ENCODE measurements around the gene CYFIP1. TPM values are rescaled to one million over a fixed set of nuclear protein-coding genes. Genes with fewer than 3 reads are reported as not detected.

Gene CYFIP1
- total RNA-seq, 1 donor from 2014 or later, result 94.7 TPM

- Histone ChIP-seq H3K4me3 (no peak overlapping the region), H3K27me3 (no peaks in the 10 kb centered on the region), H3K27ac (no peak overlapping the region), H3K36me3 (peaks cover 79% of the 10 kb centered on the region in 2 donors), H3K9me3 (no peaks in the 10 kb centered on the region), H3K4me1 (no peaks in the 10 kb centered on the region)
- no peak for DNase-seq (ENCODE audit: low spot score in 2 of 2)
- intact Hi-C loops (cut with DNase I), result no loop called here
- TF ChIP-seq CTCF (IDR thresholded peaks at IDR 0.05), result no peak
Observed at GRCh38 chr15:22907161-22907950, 72.8 kb downstream of the CYFIP1 start.

- peaks cover 73 to 76% of the 10 kb centered on the region in 2 donors for H3K36me3 ChIP-seq
- H3K9me3 ChIP-seq, result no peaks in the 10 kb centered on the region
- intact Hi-C loops (cut with DNase I), result no loop called here
Observed at GRCh38 chr15:22904736-22905135, 75.4 kb downstream of the CYFIP1 start.

DNA sequence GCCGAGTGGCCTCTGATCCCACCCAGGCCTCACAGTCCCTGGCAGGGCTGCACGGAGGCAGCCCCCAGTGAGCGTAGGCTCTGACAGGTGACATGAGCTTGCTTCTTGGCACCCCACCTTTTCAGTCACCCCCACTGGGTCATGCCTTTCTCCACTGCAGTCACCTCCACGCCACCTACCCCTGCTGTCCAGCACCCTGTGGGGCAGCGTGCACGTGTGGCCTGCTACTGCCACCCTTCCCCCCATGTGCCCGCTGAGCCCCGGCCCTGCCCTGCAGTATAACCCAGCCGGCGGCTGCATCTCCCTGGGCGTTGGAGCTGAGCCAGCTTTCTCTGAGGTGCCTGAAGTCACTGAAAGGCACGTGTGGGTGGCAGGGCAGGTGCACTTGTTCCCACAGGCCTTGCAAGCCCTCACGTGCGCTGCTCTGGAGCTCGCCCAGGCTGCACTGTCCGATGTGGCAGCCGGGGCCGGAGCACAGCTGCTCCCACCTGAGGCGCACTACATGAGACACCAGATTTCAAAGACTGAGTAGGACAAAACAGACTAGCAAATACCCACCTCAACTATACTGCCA, 76.1 kb downstream of the CYFIP1 start:
- TF ChIP-seq CTCF (IDR thresholded peaks at IDR 0.05), result no peak
- intact Hi-C loops (cut with DNase I), result no loop called here

More at GRCh38 chr15:22904736-22905135, 75.4 kb downstream of the CYFIP1 start:
- H3K27ac ChIP-seq, result no peak overlapping the region
- H3K4me1 ChIP-seq, result no peaks in the 10 kb centered on the region
- H3K27me3 ChIP-seq, result no peaks in the 10 kb centered on the region
- no peak for TF ChIP-seq CTCF (IDR thresholded peaks at IDR 0.05)
- DNase-seq (ENCODE audit: low spot score in 2 of 2), result no peak
- H3K4me3 ChIP-seq, result no peak overlapping the region

GRCh38 chr15:22903427-22903826, 76.7 kb downstream of the CYFIP1 start:
- TF ChIP-seq CTCF (IDR thresholded peaks at IDR 0.05), result no peak
- Histone ChIP-seq H3K9me3 (no peaks in the 10 kb centered on the region), H3K27me3 (no peaks in the 10 kb centered on the region), H3K4me3 (no peak overlapping the region), H3K4me1 (no peaks in the 10 kb centered on the region), H3K27ac (no peak overlapping the region), H3K36me3 (peaks cover 73 to 75% of the 10 kb centered on the region in 2 donors)
- no peak for DNase-seq (ENCODE audit: low spot score in 2 of 2)
- intact Hi-C loops (cut with DNase I), result no loop called here

More for the DNA sequence above, 76.1 kb downstream of the CYFIP1 start:
- no peak for DNase-seq (ENCODE audit: low spot score in 2 of 2)
- Histone ChIP-seq H3K4me3 (no peak overlapping the region), H3K9me3 (no peaks in the 10 kb centered on the region), H3K4me1 (no peaks in the 10 kb centered on the region), H3K27me3 (no peaks in the 10 kb centered on the region), H3K27ac (no peak overlapping the region), H3K36me3 (peaks cover 73 to 76% of the 10 kb centered on the region in 2 donors)

DNA sequence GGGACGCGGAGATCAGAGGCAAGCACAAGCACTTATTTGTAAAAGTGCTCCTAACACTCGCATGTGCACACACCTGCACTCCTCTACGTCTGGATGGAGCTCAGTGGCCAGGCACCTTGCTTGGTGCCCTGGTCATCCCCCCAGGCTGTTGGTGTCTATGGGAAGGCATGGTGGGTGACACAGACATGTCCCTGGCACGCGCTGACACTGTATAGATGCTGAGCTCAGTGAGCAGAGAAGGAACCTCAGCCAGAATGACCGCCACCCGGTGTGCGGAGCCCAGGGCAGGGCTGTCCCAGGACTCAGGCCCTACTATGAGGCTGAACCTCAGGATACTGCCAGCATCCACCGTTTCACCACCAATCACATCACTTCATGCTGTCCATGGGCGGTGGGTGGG, 77.2 kb downstream of the CYFIP1 start:
- intact Hi-C loops (cut with DNase I), result no loop called here
- no peak for TF ChIP-seq CTCF (IDR thresholded peaks at IDR 0.05)
- peaks cover 70 to 75% of the 10 kb centered on the region in 2 donors for H3K36me3 ChIP-seq

More for the DNA sequence above, 77.2 kb downstream of the CYFIP1 start:
- H3K27me3 ChIP-seq, result no peaks in the 10 kb centered on the region
- no peak for DNase-seq (ENCODE audit: low spot score in 2 of 2)
- no peaks in the 10 kb centered on the region for H3K4me1 ChIP-seq
- no peak overlapping the region for H3K4me3 ChIP-seq
- H3K9me3 ChIP-seq, result no peaks in the 10 kb centered on the region
- H3K27ac ChIP-seq, result no peak overlapping the region

All from ascending aorta (tissue), 2 donors.